ENCODE measurements around the gene G2E3.
A peak's percentile ranks its signal among the peaks of the same experiment; 100 is the strongest.
"Not testable (repeated sequence)": the region's sequence is repeated elsewhere in the genome, so short reads cannot be mapped to it uniquely, and the experiment has no call there.

Gene G2E3, protein sequence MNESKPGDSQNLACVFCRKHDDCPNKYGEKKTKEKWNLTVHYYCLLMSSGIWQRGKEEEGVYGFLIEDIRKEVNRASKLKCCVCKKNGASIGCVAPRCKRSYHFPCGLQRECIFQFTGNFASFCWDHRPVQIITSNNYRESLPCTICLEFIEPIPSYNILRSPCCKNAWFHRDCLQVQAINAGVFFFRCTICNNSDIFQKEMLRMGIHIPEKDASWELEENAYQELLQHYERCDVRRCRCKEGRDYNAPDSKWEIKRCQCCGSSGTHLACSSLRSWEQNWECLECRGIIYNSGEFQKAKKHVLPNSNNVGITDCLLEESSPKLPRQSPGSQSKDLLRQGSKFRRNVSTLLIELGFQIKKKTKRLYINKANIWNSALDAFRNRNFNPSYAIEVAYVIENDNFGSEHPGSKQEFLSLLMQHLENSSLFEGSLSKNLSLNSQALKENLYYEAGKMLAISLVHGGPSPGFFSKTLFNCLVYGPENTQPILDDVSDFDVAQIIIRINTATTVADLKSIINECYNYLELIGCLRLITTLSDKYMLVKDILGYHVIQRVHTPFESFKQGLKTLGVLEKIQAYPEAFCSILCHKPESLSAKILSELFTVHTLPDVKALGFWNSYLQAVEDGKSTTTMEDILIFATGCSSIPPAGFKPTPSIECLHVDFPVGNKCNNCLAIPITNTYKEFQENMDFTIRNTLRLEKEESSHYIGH

DNA sequence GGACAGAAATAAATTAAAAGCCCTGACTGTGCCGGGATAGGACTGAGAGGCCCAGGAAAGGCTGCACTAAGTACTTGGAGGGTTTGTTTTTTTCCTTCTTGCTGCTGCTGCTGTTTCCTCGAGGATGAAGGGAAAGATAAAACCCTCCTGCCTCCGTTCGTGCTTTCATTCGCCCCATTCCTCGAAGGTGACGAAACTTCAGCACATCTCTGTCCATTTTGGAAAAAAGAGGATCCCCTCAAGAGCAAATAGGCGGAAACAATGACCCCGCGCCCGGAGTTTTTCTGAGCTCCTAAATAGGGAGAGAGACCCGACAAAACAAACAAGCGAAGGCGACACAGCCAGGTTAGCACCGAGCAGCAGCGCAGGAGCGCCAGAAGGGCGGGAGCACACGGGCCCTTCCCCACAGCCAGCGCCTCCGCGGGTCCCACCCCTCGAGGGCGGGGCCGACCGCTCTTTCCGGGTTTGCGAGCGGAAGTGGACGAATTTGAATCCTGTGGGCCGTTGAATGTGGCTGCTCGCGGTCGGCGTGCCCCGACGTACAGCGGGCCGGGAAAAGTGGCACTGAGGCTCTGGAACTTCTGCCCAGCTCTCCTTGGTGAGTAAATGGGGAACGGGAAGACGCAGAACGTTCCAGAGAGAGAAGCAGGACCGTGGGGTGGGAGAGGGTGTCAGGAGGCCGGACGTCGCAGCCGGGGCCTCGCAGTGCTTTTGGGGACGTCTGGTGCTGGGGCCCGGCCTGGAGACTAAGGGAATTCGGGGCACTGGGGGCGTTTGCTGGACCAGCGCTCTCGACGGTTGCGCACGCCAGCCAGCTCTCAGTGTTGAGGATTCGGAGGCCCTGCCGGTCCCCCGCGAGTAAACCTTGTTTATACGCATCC lies at the start of gene G2E3:
Gene G2E3, plus strand, starts transcription at position 484 of the 881 bp plus-strand sequence. CDS start 21,922 bp downstream, outside the sequence.
- DNase-seq (ENCODE audit: low spot score) = peak; percentile 85

DNA sequence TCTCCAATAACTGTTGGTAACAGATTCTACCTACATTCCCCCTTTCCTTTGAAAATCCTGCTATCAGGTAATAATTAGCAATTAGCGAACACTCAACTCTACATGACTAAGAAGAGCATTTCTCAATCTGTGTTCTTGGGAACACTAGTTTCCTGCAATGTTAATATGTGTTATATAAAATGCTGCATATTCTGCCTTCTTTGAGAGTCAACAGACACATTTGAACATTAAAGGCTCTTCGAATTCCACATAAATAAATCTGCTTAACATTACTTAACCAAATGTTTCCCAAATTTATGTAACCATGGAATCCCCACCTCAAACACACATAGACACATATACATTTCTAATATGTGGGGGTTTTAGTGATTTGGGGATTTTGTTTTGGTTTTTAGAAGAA lies 41.2 kb upstream of the G2E3 start:
- no peak for DNase-seq (ENCODE audit: low spot score)

DNA sequence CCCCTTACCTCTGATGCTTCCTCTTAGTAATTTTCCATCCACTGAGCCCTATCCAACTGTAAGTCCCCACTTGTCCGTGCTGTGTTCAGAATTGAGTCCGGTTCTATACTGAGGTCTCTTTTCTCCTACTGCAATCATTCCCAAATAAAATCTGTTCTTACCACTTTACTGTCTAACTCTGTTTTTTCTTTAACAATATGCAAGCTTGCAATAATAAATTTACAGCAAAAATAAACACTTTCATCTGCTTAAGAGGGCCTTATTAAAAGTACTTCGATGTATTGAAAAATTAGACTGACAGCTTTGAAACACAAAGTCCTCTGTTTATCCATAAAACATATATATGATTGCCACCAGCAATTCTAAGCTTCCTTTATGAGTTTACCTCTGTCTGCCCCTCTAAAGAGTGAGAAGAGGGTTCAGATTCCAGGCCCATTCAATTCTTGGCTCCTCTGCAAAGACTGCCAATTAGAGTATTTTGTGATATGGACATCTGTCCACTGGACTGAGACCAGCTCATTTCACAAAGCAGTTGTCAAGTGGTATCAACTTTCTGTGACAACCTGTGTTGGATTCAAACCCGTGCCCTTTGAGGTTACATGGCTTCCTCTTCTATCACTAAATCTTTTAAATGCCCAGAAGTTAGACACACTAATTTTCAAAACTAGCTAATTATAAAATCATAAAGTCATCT lies 39.9 kb upstream of the G2E3 start:
- no peak for DNase-seq (ENCODE audit: low spot score)

DNA sequence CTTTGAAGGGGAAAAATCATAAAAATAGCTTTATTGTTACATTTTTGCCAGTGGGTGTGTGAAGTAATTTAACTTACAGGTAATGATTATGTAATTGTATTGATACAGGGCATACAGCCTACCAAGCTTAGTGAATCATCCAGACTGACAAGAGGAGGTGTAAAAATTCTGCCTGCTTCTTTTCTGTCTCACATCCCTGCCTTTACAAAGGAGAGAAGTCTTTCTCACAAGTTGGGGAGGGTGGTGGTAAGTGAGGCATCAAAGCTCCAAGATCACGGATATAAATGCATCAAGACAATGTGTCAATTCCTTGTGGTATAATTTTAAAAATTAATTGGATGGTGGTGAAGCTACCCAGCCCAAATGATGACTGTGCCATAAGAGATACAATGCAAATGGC lies 39.0 kb upstream of the G2E3 start:
- DNase-seq (ENCODE audit: low spot score) = no peak

DNA sequence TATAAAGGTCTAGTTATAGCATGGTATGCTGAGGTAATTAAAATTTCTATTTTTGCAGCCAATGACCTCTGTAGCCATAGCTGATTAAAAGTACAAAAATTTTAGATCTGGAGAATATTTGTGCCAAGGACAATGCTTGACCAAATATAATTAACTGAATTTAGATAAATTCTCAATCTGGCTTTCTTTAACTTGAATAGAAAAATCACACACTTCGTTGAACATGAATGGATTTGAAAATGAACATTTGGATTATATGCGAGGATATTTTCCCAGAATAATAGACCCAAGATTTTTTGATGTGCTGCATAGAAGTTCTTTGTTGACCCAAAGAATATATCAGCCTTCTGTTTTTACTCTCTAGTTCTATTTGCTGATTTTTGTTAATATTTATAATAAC lies 38.4 kb upstream of the G2E3 start:
- DNase-seq (ENCODE audit: low spot score) = no peak

DNA sequence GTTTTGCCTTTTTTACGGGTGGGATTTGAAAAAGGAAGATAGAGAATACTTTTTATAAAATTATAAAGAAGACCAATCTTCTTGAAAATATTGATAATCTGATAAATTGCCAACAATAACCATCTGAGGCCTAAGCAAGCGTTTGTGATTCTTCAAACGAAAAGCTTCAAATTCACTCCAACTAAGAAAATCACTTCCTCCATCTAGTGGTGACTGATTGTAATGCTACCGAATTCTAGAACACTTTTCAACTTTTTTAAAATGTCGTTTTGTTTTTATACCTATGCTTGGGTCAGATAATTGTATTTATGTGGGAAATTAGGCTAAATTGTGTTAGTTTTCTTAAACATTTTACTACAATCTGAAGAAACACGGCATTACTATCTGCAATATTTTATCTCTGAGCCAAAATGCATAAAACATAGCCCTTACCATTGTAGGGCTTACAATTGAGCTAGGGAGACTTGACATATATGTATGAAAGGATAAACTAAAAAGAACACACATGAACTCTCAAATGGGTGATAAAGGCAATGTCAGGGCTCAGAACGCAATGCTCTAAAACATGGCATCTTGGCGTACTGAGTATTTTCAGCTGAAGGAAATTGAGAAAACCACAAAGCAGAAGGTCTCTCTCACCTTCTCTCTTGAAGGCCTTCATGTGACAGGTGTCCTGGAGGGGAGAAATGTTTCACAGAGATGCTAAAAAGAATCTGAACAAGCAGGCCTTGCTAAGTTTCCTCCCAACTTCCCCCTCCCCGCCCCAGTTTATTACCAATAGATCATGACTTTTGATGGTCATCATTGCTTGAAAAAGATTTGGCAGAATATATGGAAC lies 36.8 kb upstream of the G2E3 start:
- peak; percentile 28 for DNase-seq (ENCODE audit: low spot score)

DNA sequence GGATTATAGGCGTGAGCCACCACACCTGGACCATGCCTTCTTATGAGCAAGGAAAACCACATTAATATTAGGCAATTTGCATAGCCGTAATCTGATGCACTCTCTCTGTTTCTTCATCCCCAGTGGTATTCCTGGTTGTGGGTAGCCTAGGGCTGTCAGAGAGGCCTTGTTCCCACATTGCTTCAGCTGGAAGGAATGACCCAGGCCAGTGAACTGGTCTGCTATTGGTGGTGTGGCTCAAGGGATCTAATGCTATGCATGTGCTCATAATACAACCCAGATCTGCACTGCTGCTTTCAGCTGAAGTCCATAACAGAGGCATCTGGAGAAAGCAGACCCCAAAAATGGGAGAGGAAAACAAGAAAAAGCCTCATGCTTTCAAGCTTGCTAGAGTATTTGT lies 33.1 kb upstream of the G2E3 start:
- no peak for DNase-seq (ENCODE audit: low spot score)

DNA sequence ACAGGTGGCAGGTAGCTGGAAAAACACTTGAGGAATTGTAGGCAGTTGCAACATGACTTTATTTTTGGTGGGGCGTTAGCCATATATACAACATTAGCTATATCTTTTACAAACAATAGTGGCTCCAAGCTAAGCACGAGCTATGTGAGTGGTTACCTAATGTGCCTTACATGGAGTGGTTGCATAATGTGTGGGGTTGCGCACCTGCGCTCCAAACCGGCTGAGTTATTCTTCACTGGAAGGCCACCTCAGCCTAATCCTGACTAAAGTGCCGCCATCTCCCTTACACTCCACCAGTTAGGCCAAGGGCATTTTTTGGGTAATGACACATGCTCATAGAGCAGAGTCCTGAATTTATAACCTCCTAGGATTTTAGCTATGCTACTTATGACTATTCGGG lies 31.8 kb upstream of the G2E3 start:
- DNase-seq (ENCODE audit: low spot score) = no peak

DNA sequence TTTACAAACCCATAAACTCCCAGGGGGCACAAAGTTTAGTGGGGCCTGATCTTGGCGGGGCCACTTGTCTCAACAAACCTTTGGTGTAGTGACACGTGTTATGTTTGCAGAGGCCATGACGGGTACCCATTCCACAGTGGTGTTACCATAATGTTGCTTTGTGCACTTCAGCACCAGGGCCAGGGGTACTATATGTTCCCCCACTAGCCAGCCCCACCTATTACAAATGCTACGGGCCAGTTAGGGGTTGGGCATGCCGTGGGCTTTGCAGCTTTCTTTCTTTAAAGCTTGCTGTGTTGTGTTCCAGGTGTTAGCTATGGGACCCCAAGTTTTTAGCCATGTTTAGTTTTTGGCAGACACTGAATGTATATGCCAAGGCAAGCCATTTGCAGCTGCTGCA lies 30.8 kb upstream of the G2E3 start:
- DNase-seq (ENCODE audit: low spot score) = no peak

DNA sequence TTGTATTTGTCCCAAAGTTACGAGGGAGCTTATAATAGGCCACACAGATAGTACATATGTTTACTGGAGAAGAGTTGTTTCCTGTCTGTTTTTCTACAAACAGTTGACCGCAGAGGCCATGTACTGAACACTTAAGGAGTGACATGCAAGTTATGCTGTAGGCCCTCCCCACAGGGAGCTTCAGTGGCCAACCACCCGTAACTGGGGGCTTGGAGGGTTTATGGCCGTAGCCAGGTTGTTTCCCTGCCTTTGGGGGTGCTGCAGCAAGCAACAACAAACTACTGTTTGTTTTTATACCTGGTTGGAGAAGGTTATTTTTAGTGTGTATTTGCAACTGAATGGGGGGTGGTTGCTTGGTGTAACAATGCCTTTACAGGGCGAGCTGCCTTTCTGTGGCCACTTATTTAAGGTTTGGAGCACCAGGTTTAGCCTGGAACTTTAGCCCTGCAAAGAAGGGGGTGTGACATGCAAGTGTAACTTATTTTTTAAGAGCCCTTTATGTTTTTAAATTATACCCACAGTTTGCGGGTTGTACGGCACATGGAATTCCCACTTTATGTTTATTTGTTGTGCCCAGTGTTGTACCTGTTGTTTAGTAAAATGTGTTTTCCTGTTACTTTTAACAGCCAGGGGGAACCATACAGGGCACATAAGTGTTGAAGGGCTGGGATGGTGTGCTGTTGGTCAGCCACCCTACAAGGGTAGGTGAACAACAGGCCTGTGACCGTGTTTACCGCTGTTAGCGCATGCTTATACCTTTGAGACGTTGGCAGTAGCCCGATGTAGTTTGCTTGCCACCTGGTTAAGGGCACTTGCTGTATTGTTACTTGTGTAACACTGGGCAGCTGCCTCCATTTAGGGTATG lies 29.9 kb upstream of the G2E3 start:
- no peak for DNase-seq (ENCODE audit: low spot score)

DNA sequence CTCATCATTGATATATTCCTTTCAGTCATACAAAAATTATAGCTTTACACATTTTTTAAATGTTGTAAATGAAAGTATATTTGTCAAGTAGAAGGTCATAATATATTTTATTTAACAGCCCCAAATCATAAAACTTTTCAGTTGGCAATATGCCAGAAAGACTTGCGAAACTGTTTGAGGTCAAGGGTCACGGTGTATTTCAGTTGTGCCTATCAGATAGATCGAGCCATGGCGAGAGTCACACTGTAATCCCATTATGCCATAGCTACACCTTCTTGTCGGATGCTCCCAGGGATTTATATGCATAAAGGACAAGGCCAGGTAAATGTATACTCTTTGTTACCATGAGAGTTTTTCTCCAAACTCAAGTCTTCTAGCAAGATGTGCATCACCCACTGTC lies 26.7 kb upstream of the G2E3 start:
- DNase-seq (ENCODE audit: low spot score) = no peak

DNA sequence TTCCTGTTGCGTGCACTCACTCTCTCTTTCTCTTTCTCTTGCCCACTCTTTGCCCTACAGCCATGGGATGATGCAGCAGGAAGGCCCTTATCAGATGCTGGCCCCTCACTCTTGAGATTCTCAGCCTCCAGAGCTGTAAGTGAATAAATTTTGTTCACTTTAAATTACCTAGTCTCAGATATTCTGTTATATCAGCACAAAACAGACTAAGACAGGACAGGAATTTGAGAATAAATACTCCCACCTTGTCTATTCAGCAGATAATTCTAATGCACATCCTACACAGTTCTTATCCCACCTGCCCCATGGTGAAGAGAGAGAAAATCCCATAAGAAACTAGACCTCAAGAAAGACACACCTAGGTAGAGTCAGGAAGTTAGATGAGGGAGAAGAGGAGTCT lies 25.8 kb upstream of the G2E3 start:
- DNase-seq (ENCODE audit: low spot score) = no peak

DNA sequence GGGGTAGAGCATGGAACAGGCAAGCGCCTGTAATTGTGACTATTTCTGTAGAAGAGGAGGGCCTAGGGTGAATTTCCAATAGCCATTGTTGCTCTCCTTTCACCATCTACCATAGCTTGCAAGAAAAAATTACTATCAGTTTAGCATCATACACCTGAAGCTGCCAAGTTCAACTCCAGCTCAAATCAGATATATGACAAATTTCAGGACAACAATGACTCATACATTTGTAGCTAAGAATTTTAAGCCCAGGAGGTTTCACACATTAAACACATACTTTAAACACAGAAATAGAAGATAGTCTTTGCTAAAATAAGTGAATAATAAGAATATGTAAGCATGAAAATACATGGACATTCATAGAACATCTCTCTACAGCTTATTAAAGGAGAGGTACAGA lies 17.6 kb upstream of the G2E3 start:
- no peak for DNase-seq (ENCODE audit: low spot score)

DNA sequence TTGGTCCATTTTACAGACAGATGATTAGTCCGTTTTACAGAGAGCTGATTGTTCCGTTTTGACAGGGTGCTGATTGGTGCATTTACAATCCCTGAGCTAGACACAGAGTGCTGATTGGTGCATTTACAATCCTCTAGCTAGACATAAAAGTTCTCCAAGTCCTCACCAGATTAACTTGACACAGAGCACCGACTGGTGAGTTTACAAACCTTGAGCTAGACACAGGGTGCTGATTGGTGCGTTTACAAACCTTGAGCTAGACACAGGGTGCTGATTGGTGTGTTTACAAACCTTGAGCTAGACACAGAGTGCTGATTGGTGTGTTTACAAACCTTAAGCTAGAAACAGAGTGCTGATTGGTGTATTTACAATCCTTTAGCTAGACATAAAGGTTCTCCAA lies 12.2 kb upstream of the G2E3 start:
- DNase-seq (ENCODE audit: low spot score) = not testable (repeated sequence)

DNA sequence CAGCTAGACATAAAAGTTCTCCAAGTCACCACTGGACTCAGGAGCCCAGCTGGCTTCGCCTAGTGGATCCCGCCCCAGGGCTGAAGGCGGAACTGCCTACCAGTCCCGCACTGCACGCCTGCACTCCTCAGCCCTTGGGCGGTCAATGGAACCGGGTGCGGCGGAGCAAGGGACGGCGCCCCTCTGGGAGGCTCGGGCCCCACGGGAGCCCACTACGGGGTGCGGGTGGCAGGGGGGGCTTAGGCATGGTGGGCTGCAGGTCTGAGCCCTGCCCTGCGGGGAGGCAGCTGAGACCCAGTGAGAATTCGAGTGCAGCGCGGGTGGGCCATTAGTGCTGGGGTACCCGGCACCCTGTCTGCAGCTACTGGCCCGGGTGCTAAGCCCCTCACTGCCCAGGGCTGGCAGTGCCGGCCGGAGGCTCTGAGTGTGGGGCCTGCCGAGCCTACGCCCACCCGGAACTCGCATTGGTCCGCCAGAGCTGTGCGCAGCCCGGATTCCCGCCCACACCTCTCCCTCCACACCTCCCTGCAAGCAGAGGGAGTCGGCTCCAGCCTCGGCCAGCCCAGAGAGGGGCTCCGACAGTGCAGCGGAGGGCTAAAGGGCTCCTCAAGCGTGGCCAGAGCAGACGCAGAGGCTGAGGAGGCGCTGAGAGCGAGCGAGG lies 11.4 kb upstream of the G2E3 start:
- no peak for DNase-seq (ENCODE audit: low spot score)

DNA sequence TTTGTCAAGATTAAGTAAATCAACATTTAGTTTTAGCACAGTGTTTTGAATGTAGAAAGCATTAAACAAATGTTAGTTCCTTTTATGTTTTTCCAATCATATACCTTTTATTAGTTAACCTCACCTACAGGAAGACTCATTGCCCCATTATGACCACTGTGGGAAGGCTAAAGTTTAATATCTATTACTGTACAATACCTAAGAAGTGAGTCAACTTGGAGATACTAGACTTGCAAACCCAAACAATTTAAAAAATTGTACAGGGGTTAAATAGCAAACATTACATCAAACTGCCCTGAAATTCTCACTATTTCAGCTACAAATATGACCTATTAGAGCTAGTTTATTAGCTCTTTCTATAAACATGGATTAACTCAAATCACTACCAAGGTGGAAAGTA lies 8.6 kb upstream of the G2E3 start:
- DNase-seq (ENCODE audit: low spot score) = no peak

DNA sequence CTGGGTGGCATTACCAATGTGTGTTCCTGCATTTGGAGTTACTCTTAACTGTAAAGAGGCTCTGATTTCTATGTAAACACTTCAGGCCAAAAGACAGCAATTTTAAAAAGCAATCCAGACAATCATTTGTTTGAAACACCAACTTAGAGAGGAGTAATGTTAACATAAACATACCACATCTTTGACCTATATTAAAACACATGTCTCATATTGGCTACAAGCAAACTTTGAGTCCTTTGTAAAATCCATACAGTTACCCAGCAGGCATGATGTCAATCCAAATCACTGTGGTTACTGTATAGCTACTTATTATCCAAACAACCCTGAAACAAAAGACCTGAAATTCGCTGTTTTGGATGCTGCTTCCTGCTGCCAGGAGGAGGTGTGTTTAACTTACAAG lies 7.5 kb upstream of the G2E3 start:
- no peak for DNase-seq (ENCODE audit: low spot score)

DNA sequence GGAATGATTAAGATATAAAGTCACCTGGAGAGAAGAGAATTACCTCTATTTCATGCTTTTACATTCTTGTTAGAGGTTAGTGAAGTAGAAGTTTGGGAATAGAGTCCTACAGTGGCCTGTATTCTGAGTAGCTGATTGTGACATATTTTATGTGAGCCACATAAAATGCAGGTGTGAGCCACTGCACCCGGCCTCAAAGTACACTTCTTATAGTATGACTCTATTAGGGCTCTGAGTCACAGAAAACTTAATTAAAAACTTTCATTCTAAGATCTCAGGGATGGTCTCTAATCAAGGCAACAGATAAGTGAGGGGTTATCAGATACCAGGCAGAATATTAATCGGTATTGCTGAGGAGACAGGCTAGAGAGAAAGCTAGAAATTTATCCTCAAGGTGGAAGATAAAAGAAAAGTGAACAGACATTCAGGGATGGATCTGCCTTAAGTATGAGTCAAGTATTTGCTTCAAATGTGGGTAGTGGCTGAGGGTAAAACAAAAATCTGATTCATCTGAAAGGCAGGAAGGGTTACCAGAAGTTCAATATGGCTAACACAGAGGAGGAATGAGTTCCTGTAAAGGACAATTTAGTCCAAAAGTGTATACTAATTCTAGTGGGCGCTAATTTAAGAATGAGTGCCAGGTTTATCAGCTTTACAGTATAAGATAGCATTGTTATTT lies 5.5 kb upstream of the G2E3 start:
- no peak for DNase-seq (ENCODE audit: low spot score)

DNA sequence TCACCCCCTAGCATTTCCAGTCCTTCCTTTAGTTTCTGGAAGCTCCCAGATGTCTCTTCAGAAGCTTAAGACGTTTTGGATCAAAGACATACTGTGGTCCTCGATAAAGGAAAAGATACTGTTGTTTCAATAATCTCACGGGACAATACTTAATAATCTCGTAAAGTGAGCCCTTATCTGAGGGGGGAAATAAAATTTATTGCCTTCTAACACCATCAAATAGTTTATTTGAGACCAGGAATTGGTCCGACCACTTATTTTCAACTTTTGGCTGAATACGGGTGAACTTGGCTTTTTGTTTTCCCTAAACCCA lies 640 bp upstream of the G2E3 start:
- no peak for DNase-seq (ENCODE audit: low spot score)

Measured in SW480 (cell line).